H1 (cell line): ENCODE results near the gene AAK1. TPM values are rescaled to one million over a fixed set of nuclear protein-coding genes. Genes with fewer than 3 reads are reported as not detected.

Source experiments
- CTCF ChIA-PET: fragments of 300-600 bp; sonication (Branson Sonifier 250); formaldehyde crosslinking; loops from one replicate; lab custom pipeline; 2021; ENCODE audit not compliant: partially characterized antibody; lab: Charles Lee
- POLR2A ChIA-PET: fragments of 300-600 bp; sonication (Branson Sonifier 250); formaldehyde crosslinking; loops from one replicate; lab custom pipeline; 2021; ENCODE audit warnings: inconsistent platforms; ENCODE audit not compliant: partially characterized antibody; lab: Charles Lee
- DNase-seq, 2 experiments: peaks; one replicate each; pipeline versions ENCODE4 v3.0.0 to v3.0.0-alpha.2; 2010 to 2022; ENCODE audit warnings: low spot score in 2 of 2, low read depth in 1 of 2, mixed read lengths in 1 of 2
- FAIRE-seq: peaks from 2 replicates; lab custom pipeline; 2011; peaks lifted over from hg19 to GRCh38; lab: Jason Lieb, UNC
- H2AFZ ChIP-seq: 2 replicates; pipeline ENCODE4 v1.8.1; 2012; ENCODE audit warnings: low read length, inconsistent platforms
- H2AK5ac ChIP-seq: 2 replicates; pipeline ENCODE4 v1.6.1; 2013; ENCODE audit warnings: low read depth, low read length
- H2BK120ac ChIP-seq: replicated peaks from 2 replicates; pipeline ENCODE3; 2013; ENCODE audit warnings: low read depth, low read length, inconsistent platforms
- H2BK12ac ChIP-seq: 2 replicates; pipeline ENCODE4 v1.6.1; 2013; ENCODE audit warnings: low read depth, low read length
- H2BK15ac ChIP-seq: 2 replicates; pipeline ENCODE4 v1.6.1; 2013; ENCODE audit warnings: low read length
- H2BK20ac ChIP-seq: 2 replicates; pipeline ENCODE4 v1.6.1; 2013; ENCODE audit warnings: low read length
- H2BK5ac ChIP-seq: 2 replicates; pipeline ENCODE4 v1.6.1; 2013; ENCODE audit warnings: low read depth, low read length
- H3K14ac ChIP-seq: 2 replicates; pipeline ENCODE4 v1.6.1; 2013; ENCODE audit warnings: inconsistent platforms; ENCODE audit not compliant: insufficient read length
- H3K18ac ChIP-seq: 2 replicates; pipeline ENCODE4 v1.6.1; 2013; ENCODE audit warnings: low read length; ENCODE audit errors: extremely low read depth
- H3K23ac ChIP-seq: 2 replicates; pipeline ENCODE4 v1.6.1; 2013; ENCODE audit warnings: inconsistent platforms; ENCODE audit not compliant: insufficient read length
- H3K23me2 ChIP-seq: 2 replicates; pipeline ENCODE4 v1.6.1; 2013; ENCODE audit warnings: low read depth, low read length
- H3K27ac ChIP-seq: 2 replicates; pipeline ENCODE4 v1.6.1; 2011; ENCODE audit warnings: low read depth, low read length, inconsistent platforms
- H3K27me3 ChIP-seq, 4 experiments: replicated peaks in 1 of 4; 1 replicate in 1 of 4; 2 replicates in 3 of 4; pipeline versions ENCODE4 v1.6.1 to v1.8.1; 2011 to 2013; ENCODE audit warnings: low read length in 3 of 4, mild to moderate bottlenecking in 3 of 4, inconsistent platforms in 2 of 4, mixed read lengths in 2 of 4, moderate library complexity in 1 of 4; ENCODE audit not compliant: control insufficient read depth in 3 of 4, insufficient read depth in 3 of 4; ENCODE audit errors: extremely low read depth in 1 of 4
- H3K36me3 ChIP-seq, 4 experiments: 2 replicates each; pipeline versions ENCODE4 v1.6.1 to v1.8.1; 2011 to 2013; ENCODE audit warnings: mild to moderate bottlenecking in 4 of 4, low read length in 3 of 4, moderate library complexity in 2 of 4, control low read depth in 1 of 4, inconsistent platforms in 1 of 4; ENCODE audit not compliant: insufficient read depth in 4 of 4, control insufficient read depth in 2 of 4
- H3K4ac ChIP-seq: replicated peaks from 2 replicates; pipeline ENCODE3; 2013; ENCODE audit warnings: low read length, low read depth, mixed read lengths, inconsistent platforms; ENCODE audit not compliant: insufficient read length
- H3K4me1 ChIP-seq, 4 experiments: replicated peaks in 1 of 4; 1 replicate in 1 of 4; 2 replicates in 3 of 4; pipeline versions ENCODE4 v1.6.1 to v1.8.1; 2011 to 2013; ENCODE audit warnings: low read length in 3 of 4, inconsistent platforms in 2 of 4, mixed read lengths in 1 of 4; ENCODE audit not compliant: insufficient read depth in 4 of 4, control insufficient read depth in 3 of 4
- H3K4me2 ChIP-seq, 2 experiments: 2 replicates each; pipeline versions ENCODE4 v1.6.1 to v1.8.1; 2011 to 2013; ENCODE audit warnings: low read depth in 2 of 2, low read length in 2 of 2, control low read depth in 1 of 2, inconsistent platforms in 1 of 2, mild to moderate bottlenecking in 1 of 2; ENCODE audit not compliant: insufficient read depth in 1 of 2
- H3K4me3 ChIP-seq, 4 experiments: fragments of 200-600, 300-600 bp in 1 of 4; sonication (generic), shearing (Covaris generic), sonication (Bioruptor Twin) in 1 of 4; 2 replicates each; pipeline versions ENCODE4 v1.5.1 to v1.8.1; 2011 to 2016; ENCODE audit warnings: low read length in 4 of 4, low read depth in 3 of 4, control low read depth in 2 of 4, inconsistent platforms in 2 of 4, mild to moderate bottlenecking in 2 of 4, mixed read lengths in 1 of 4, moderate library complexity in 1 of 4; ENCODE audit not compliant: insufficient read depth in 2 of 4; ENCODE audit errors: extremely low read depth in 1 of 4
- H3K56ac ChIP-seq: replicated peaks from 2 replicates; pipeline ENCODE3; 2013; ENCODE audit warnings: low read depth, mild to moderate bottlenecking, mixed read lengths, low read length, inconsistent platforms; ENCODE audit not compliant: insufficient read length
- H3K79me1 ChIP-seq: 2 replicates; pipeline ENCODE4 v1.6.1; 2013; ENCODE audit warnings: low read depth, low read length, control low read depth
- H3K79me2 ChIP-seq, 2 experiments: 2 replicates each; pipeline versions ENCODE4 v1.6.1 to v1.8.1; 2012 to 2013; ENCODE audit warnings: low read length in 2 of 2, mild to moderate bottlenecking in 2 of 2, inconsistent platforms in 1 of 2; ENCODE audit not compliant: insufficient read depth in 2 of 2, control insufficient read depth in 1 of 2
- H3K9ac ChIP-seq, 4 experiments: replicated peaks in 1 of 4; 1 replicate in 1 of 4; 2 replicates in 3 of 4; pipeline versions ENCODE4 v1.6.1 to v1.8.1; 2011 to 2013; ENCODE audit warnings: low read depth in 3 of 4, low read length in 3 of 4, control low read depth in 2 of 4, mild to moderate bottlenecking in 2 of 4, moderate library complexity in 2 of 4, inconsistent platforms in 1 of 4; ENCODE audit errors: extremely low read depth in 1 of 4
- H3K9me3 ChIP-seq, 2 experiments: 2 replicates each; pipeline versions ENCODE4 v1.6.1 to v1.8.1; 2012 to 2013; ENCODE audit warnings: mild to moderate bottlenecking in 2 of 2, moderate library complexity in 2 of 2, control low read depth in 1 of 2, inconsistent platforms in 1 of 2, low read depth in 1 of 2, low read length in 1 of 2, mixed read lengths in 1 of 2; ENCODE audit not compliant: insufficient read depth in 2 of 2
- H4K20me1 ChIP-seq, 2 experiments: replicated peaks in 1 of 2; 2 replicates each; pipeline versions ENCODE3 to v1.8.1; 2011 to 2013; ENCODE audit warnings: inconsistent platforms in 2 of 2, low read length in 2 of 2, mild to moderate bottlenecking in 1 of 2; ENCODE audit not compliant: insufficient read depth in 2 of 2, control insufficient read depth in 1 of 2
- H4K5ac ChIP-seq: 2 replicates; pipeline ENCODE4 v1.6.1; 2013; ENCODE audit warnings: low read length, low read depth, mixed read lengths, inconsistent platforms; ENCODE audit not compliant: insufficient read length
- H4K8ac ChIP-seq: 2 replicates; pipeline ENCODE4 v1.8.0; 2013; ENCODE audit warnings: mild to moderate bottlenecking, moderate library complexity, low read length, inconsistent platforms; ENCODE audit not compliant: insufficient read depth; ENCODE audit errors: extremely low read depth
- H4K91ac ChIP-seq: replicated peaks from 2 replicates; pipeline ENCODE3; 2013; ENCODE audit warnings: low read length, mixed read lengths, inconsistent platforms; ENCODE audit not compliant: insufficient read length
- EP300 ChIP-seq, 2 experiments: IDR thresholded peaks; 1 replicate in 1 of 2; 2 replicates in 1 of 2; pipeline ENCODE4 v1.6.1; 2011 to 2012; ENCODE audit warnings: low read depth in 2 of 2, low read length in 2 of 2, mild to moderate bottlenecking in 2 of 2, borderline replicate concordance in 1 of 2, inconsistent platforms in 1 of 2, moderate library complexity in 1 of 2
- KDM4A ChIP-seq: IDR thresholded peaks from one replicate; pipeline ENCODE4 v1.7.1; 2012; ENCODE audit warnings: low read depth, mild to moderate bottlenecking, moderate library complexity, low read length, inconsistent platforms; ENCODE audit not compliant: severe bottlenecking
- POLR2A ChIP-seq, 2 experiments: IDR thresholded peaks; 1 replicate in 1 of 2; 2 replicates in 1 of 2; pipeline ENCODE4 v1.6.1; 2011; ENCODE audit warnings: low read depth in 2 of 2, low read length in 2 of 2, mild to moderate bottlenecking in 2 of 2; ENCODE audit errors: control extremely low read depth in 1 of 2
- SIX5 ChIP-seq: IDR thresholded peaks from 2 replicates; pipeline ENCODE4 v1.6.1; 2011; ENCODE audit warnings: mild to moderate bottlenecking, low read depth, low read length
- SRF ChIP-seq: IDR thresholded peaks from 2 replicates; pipeline ENCODE4 v1.6.1; 2011; ENCODE audit warnings: mild to moderate bottlenecking, low read depth, low read length, moderate library complexity
- WGBS, 2 experiments: shearing (Covaris generic) in 1 of 2; methylation state at CpG; one replicate each; pipeline versions ENCODE4 v1.1.6 to v1.1.7; 2013 to 2015; ENCODE audit warnings: low lambda C conversion rate in 2 of 2, mixed read lengths in 2 of 2, inconsistent platforms in 1 of 2, low coverage in 1 of 2, missing lambda C conversion rate in 1 of 2; ENCODE audit not compliant: insufficient replicate concordance in 2 of 2, insufficient coverage in 1 of 2, insufficient read length in 1 of 2; ENCODE audit errors: extremely low coverage in 1 of 2, missing lambda C conversion rate in 1 of 2; 5-methylcytosine and 5-hydroxymethylcytosine counted together
- polyA plus RNA-seq, 7 experiments: library from polyadenylated mRNA; depleted of rRNA in 3 of 7; stranded (reverse) in 5 of 7; unstranded in 2 of 7; fragments of >200 nt in 5 of 7; fragments of 200-250 nt in 2 of 7; gene quantifications; 1 replicate in 5 of 7; 2 replicates in 1 of 7; 4 replicates in 1 of 7; pipeline versions ENCODE4 v1.2.1 to v1.2.3, GENCODE V29; 2011 to 2013; ENCODE audit warnings: missing spikeins in 2 of 7, mixed read lengths in 2 of 7
- total RNA-seq: library from RNA; stranded (reverse); fragmentation: NEBNext Ultra II Directional; extraction: Animal tissue kit (Norgen Biotek cat#: 25700); gene quantifications from 2 replicates; pipeline ENCODE4 v1.2.1, GENCODE V29; 2021

The AAK1 gene
- total and polyA plus RNA-seq, 2 of the 8 experiments (the other 6 are each of a cell fraction or from before 2014, with no cell fraction given), result 10.0 to 40.5 TPM

GRCh38 chr2:69416147-69416546, 227.4 kb downstream of the AAK1 start:
- CTCF ChIA-PET, result no interaction called here
- no peak for FAIRE-seq
- TF ChIP-seq SIX5 (no peak), EP300 (IDR thresholded peaks at IDR 0.05; ENCODE audit: borderline replicate concordance in 1 of 2, low read depth in 2 of 2, low read length in 2 of 2) (no peak), POLR2A (IDR thresholded peaks at IDR 0.05; ENCODE audit: control extremely low read depth in 1 of 2, low read depth in 2 of 2, low read length in 2 of 2) (no peak), KDM4A (no peak), SRF (no peak)

More at GRCh38 chr2:69416147-69416546, 227.4 kb downstream of the AAK1 start:
- H3K27me3 ChIP-seq, result no peaks in the 10 kb centered on the region
- no peak overlapping the region for H3K4me3 ChIP-seq
- no peaks in the 10 kb centered on the region for H3K23me2 ChIP-seq
- no peak overlapping the region for H2AK5ac ChIP-seq
- no peak overlapping the region for H3K4ac ChIP-seq
- no peak overlapping the region for H3K4me2 ChIP-seq
- H3K23ac ChIP-seq, result no peak overlapping the region
- POLR2A ChIA-PET, result no interaction called here
- no peak overlapping the region for H3K27ac ChIP-seq
- no peak overlapping the region for H3K9ac ChIP-seq
- H4K8ac ChIP-seq, result no peak overlapping the region
- no peaks in the 10 kb centered on the region for H3K79me2 ChIP-seq
- no peak overlapping the region for H3K56ac ChIP-seq
- H3K36me3 ChIP-seq, result peaks cover 0 to 14% (median 4%) of the 10 kb centered on the region in 4 experiments; a peak in 3 of 8 replicates
- H4K5ac ChIP-seq, result no peak overlapping the region
- H3K14ac ChIP-seq, result no peak overlapping the region
- no peaks in the 10 kb centered on the region for H4K20me1 ChIP-seq
- no peak overlapping the region for H2BK12ac ChIP-seq
- no peaks in the 10 kb centered on the region for H3K4me1 ChIP-seq
- H3K9me3 ChIP-seq, result no peaks in the 10 kb centered on the region
- no peak overlapping the region for H2AFZ ChIP-seq
- no peak overlapping the region for H2BK120ac ChIP-seq
- H3K18ac ChIP-seq, result no peak overlapping the region
- H3K79me1 ChIP-seq, result no peaks in the 10 kb centered on the region
- H2BK15ac ChIP-seq, result no peak overlapping the region
- no peak overlapping the region for H4K91ac ChIP-seq
- H2BK20ac ChIP-seq, result no peak overlapping the region
- DNase-seq, result no peak
- 89% methylated on average over 1 of the region's 1 CpG; no CpG with 5 or more reads in 1 of the 2 experiments for WGBS, 2 experiments
- H2BK5ac ChIP-seq, result no peak overlapping the region
